ENCODE measurements around the gene CHMP2A. TPM values are rescaled to one million over a fixed set of nuclear protein-coding genes. Genes with fewer than 3 reads are reported as not detected.

CHMP2A gene
- total RNA-seq, 2 experiments from 2014 or later = 72.7 to 101 TPM

- BruUV-seq (replicated peaks) = no TSS peak
- DNase-seq (ENCODE audit: low spot score) = no peak
- Histone ChIP-seq H3K9me2 (ENCODE audit: insufficient read depth, low read length) (no peaks in the 10 kb centered on the region), H4K20me1 (ENCODE audit: insufficient read depth, low read length) (no peaks in the 10 kb centered on the region), H3K4me2 (ENCODE audit: low read length) (no peak overlapping the region), H3K79me2 (ENCODE audit: insufficient read depth, low read depth, low read length) (no peaks in the 10 kb centered on the region), H3K9me3 (ENCODE audit: low read length) (no peaks in the 10 kb centered on the region), H3K36me3 (ENCODE audit: insufficient read depth, low read length) (peaks cover 14% of the 10 kb centered on the region; the same call in 1 of the 2 replicates), H3K4me1 (ENCODE audit: insufficient read depth, low read length, poor library complexity, severe bottlenecking) (peaks cover 24% of the 10 kb centered on the region), H3K27ac (ENCODE audit: low read depth, low read length, poor library complexity, severe bottlenecking) (no peak overlapping the region), H2AFZ (ENCODE audit: low read length) (no peak overlapping the region), H3K4me3 (ENCODE audit: low read depth, low read length, poor library complexity, severe bottlenecking) (no peak overlapping the region)
- TF ChIP-seq CTCF (conservative IDR thresholded peaks at IDR 0.05; ENCODE audit: low read length) = no peak
- no peak for TF ChIP-seq EZH2phosphoT487 (IDR thresholded peaks at IDR 0.05; ENCODE audit: borderline replicate concordance, low read depth, low read length)
- CTCF ChIA-PET (ENCODE audit: unreplicated experiment) = no interaction called here
- intact Hi-C loops (cut with micrococcal nuclease; ENCODE audit: unreplicated experiment) = no loop called here
- POLR2A ChIA-PET = no interaction called here
Observed at GRCh38 chr19:58563823-58564222, 8.9 kb upstream of the CHMP2A start.

DNA sequence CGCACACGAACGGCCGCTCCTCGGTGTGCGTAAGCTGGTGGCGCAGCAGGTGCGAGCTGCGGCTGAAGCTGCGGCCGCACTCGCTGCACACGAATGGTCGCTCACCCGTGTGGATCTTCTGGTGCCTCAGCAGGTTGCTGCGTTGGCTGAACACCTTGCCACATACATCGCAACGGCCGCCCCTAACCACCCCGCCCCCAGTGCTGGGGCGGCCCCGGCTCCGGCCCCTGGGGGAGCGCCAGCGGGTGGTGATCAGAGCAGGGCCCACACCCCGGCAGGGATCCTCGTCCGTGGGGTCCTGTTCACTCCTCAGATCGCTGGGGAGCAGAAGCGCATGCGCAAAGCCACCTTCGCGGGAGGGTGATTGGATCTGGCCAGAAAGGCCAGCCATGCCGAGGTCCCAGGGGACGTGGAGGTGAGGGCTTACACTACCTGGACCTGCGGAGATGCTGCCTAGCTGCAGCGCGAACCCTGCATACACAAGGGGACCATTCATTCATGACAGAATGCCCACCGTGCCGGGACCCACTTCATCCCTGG, 8.2 kb upstream of the CHMP2A start:
- no peaks in the 10 kb centered on the region for H3K9me3 ChIP-seq (ENCODE audit: low read length)
- H4K20me1 ChIP-seq (ENCODE audit: insufficient read depth, low read length) = no peaks in the 10 kb centered on the region
- H3K9me2 ChIP-seq (ENCODE audit: insufficient read depth, low read length) = no peaks in the 10 kb centered on the region
- ChIA-PET POLR2A (no interaction called here), CTCF (ENCODE audit: unreplicated experiment) (no interaction called here)
- H3K79me2 ChIP-seq (ENCODE audit: insufficient read depth, low read depth, low read length) = no peaks in the 10 kb centered on the region; the same call in 1 of the 2 replicates
- DNase-seq (ENCODE audit: low spot score) = peak; percentile 40
- peaks cover 24% of the 10 kb centered on the region for H3K4me1 ChIP-seq (ENCODE audit: insufficient read depth, low read length, poor library complexity, severe bottlenecking)
- H3K4me2 ChIP-seq (ENCODE audit: low read length) = peak overlapping the region; percentile 33; the same call in 1 of the 2 replicates
- H3K4me3 ChIP-seq (ENCODE audit: low read depth, low read length, poor library complexity, severe bottlenecking) = no peak overlapping the region
- no peak overlapping the region for H2AFZ ChIP-seq (ENCODE audit: low read length)
- no peak for TF ChIP-seq CTCF (conservative IDR thresholded peaks at IDR 0.05; ENCODE audit: low read length)
- no peak for TF ChIP-seq EZH2phosphoT487 (IDR thresholded peaks at IDR 0.05; ENCODE audit: borderline replicate concordance, low read depth, low read length)
- peaks cover 9% of the 10 kb centered on the region; the same call in 1 of the 2 replicates for H3K36me3 ChIP-seq (ENCODE audit: insufficient read depth, low read length)
- BruUV-seq (replicated peaks) = no TSS peak
- H3K27ac ChIP-seq (ENCODE audit: low read depth, low read length, poor library complexity, severe bottlenecking) = no peak overlapping the region
- intact Hi-C loops (cut with micrococcal nuclease; ENCODE audit: unreplicated experiment) = no loop called here

All from OCI-LY7 (cell line).